ENCODE measurements around the gene SEMA3G.

The SEMA3G gene

GRCh38 chr3:52396907-52397591, 47.9 kb downstream of the SEMA3G start:
- no peak overlapping the region for H3K4me3 ChIP-seq (ENCODE audit: low read depth, low read length)
- TF ChIP-seq CTCF (conservative IDR thresholded peaks at IDR 0.05; ENCODE audit: low read depth, low read length) = no peak
- no peak for DNase-seq (ENCODE audit: low read depth)

- H3K4me3 ChIP-seq (ENCODE audit: low read depth, low read length) = no peak overlapping the region
- DNase-seq (ENCODE audit: low read depth) = no peak
- TF ChIP-seq CTCF (conservative IDR thresholded peaks at IDR 0.05; ENCODE audit: low read depth, low read length) = no peak
These were observed 48.6 kb downstream of the SEMA3G start for GRCh38 chr3:52396011-52396906.

- no peak for DNase-seq (ENCODE audit: low read depth)
- no peak overlapping the region for H3K4me3 ChIP-seq (ENCODE audit: low read depth, low read length)
- no peak for TF ChIP-seq CTCF (conservative IDR thresholded peaks at IDR 0.05; ENCODE audit: low read depth, low read length)
These were observed 49.4 kb downstream of the SEMA3G start for GRCh38 chr3:52395503-52395865.

GRCh38 chr3:52394751-52395502, 50.0 kb downstream of the SEMA3G start:
- no peak overlapping the region for H3K4me3 ChIP-seq (ENCODE audit: low read depth, low read length)
- no peak for TF ChIP-seq CTCF (conservative IDR thresholded peaks at IDR 0.05; ENCODE audit: low read depth, low read length)
- DNase-seq (ENCODE audit: low read depth) = no peak

- no peak for DNase-seq (ENCODE audit: low read depth)
- no peak for TF ChIP-seq CTCF (conservative IDR thresholded peaks at IDR 0.05; ENCODE audit: low read depth, low read length)
- H3K4me3 ChIP-seq (ENCODE audit: low read depth, low read length) = no peak overlapping the region
These were observed 50.8 kb downstream of the SEMA3G start for GRCh38 chr3:52393959-52394670.

- H3K4me3 ChIP-seq (ENCODE audit: low read depth, low read length) = no peak overlapping the region
- no peak for DNase-seq (ENCODE audit: low read depth)
- TF ChIP-seq CTCF (conservative IDR thresholded peaks at IDR 0.05; ENCODE audit: low read depth, low read length) = no peak
These were observed 51.6 kb downstream of the SEMA3G start for GRCh38 chr3:52393131-52393807.
